ENCODE results near the gene GBP5.

- TF ChIP-seq CTCF (IDR thresholded peaks at IDR 0.05) (no peak), CBX2 (IDR thresholded peaks at IDR 0.05; ENCODE audit: borderline replicate concordance, low read depth) (no peak), RARB (CRISPR knock-in tag; IDR thresholded peaks at IDR 0.05) (no peak), JUNB (IDR thresholded peaks at IDR 0.05) (no peak), POLR2A (IDR thresholded peaks at IDR 0.05; ENCODE audit: low read length) (no peak), REST (IDR thresholded peaks at IDR 0.05) (no peak), MYC (IDR thresholded peaks at IDR 0.05; ENCODE audit: borderline replicate concordance, low read length) (no peak), KDM5A (IDR thresholded peaks at IDR 0.05) (no peak), RCOR1 (IDR thresholded peaks at IDR 0.05; ENCODE audit: low read depth, low read length) (no peak), NR3C1 (IDR thresholded peaks at IDR 0.05) (no peak), RAD21 (conservative IDR thresholded peaks at IDR 0.05 in 1 of 2, IDR thresholded peaks at IDR 0.05 in 1 of 2) (no peak), EP300 (IDR thresholded peaks at IDR 0.05) (no peak), PBX3 (IDR thresholded peaks at IDR 0.05) (no peak)
Observed at GRCh38 chr1:89302697-89303332, 30.2 kb upstream of the GBP5 start.

All from A549 (cell line).